GM19395 (cell line): ENCODE measurements around the gene CD99L2.

Experiments
- ATAC-seq: cut with Tn5 transposase; IDR thresholded peaks from one replicate; pipeline ENCODE4 v1.9.1; 2021; ENCODE audit warnings: mild to moderate bottlenecking, moderate library complexity; ENCODE audit not compliant: unreplicated experiment

Gene CD99L2

GRCh38 chrX:150806827-150807226, 91.6 kb downstream of the CD99L2 start:
- no peak for ATAC-seq

- no peak for ATAC-seq
These were observed 92.7 kb downstream of the CD99L2 start for GRCh38 chrX:150805736-150806135.

- ATAC-seq, result no peak
These were observed 105.4 kb downstream of the CD99L2 start for GRCh38 chrX:150792949-150793527.

GRCh38 chrX:150790021-150790420, 108.4 kb downstream of the CD99L2 start:
- ATAC-seq, result peak; percentile 84

GRCh38 chrX:150781677-150782076, 116.8 kb downstream of the CD99L2 start:
- ATAC-seq, result no peak

GRCh38 chrX:150779385-150779784, 119.1 kb downstream of the CD99L2 start:
- no peak for ATAC-seq

GRCh38 chrX:150777328-150777992, 121.0 kb downstream of the CD99L2 start:
- no peak for ATAC-seq

GRCh38 chrX:150775569-150776350, 122.7 kb downstream of the CD99L2 start:
- no peak for ATAC-seq

- no peak for ATAC-seq
These were observed 123.5 kb downstream of the CD99L2 start for GRCh38 chrX:150774798-150775568.

- no peak for ATAC-seq
These were observed 124.8 kb downstream of the CD99L2 start for GRCh38 chrX:150773634-150774033.

- ATAC-seq, result no peak
These were observed 125.4 kb downstream of the CD99L2 start for GRCh38 chrX:150773117-150773516.

GRCh38 chrX:150772150-150772970, 126.1 kb downstream of the CD99L2 start:
- peak; percentile 85 for ATAC-seq

- ATAC-seq, result no peak
These were observed 127.4 kb downstream of the CD99L2 start for GRCh38 chrX:150771116-150771515.

- no peak for ATAC-seq
These were observed 127.8 kb downstream of the CD99L2 start for GRCh38 chrX:150770623-150771022.

- no peak for ATAC-seq
These were observed 129.1 kb downstream of the CD99L2 start for GRCh38 chrX:150769408-150769807.

GRCh38 chrX:150768580-150769190, 129.8 kb downstream of the CD99L2 start:
- ATAC-seq, result no peak

- no peak for ATAC-seq
These were observed 130.4 kb downstream of the CD99L2 start for GRCh38 chrX:150768132-150768485.

GRCh38 chrX:150767475-150768131, 130.9 kb downstream of the CD99L2 start:
- ATAC-seq, result no peak

- no peak for ATAC-seq
These were observed 131.4 kb downstream of the CD99L2 start for GRCh38 chrX:150767045-150767395.
